HepG2 (cell line): ENCODE measurements around the gene COBL. TPM values are rescaled to one million over a fixed set of nuclear protein-coding genes. Genes with fewer than 3 reads are reported as not detected.

Source experiments
- ATAC-seq: fragments of 200-7000 bp; cut with Tn5 transposase; 3 replicates; pipeline ENCODE4 v1.9.1; 2020; ENCODE audit warnings: mild to moderate bottlenecking, moderate library complexity
- BruUV-seq: library from RNA; stranded (reverse); fragments of 400-500 nt; replicated peaks from 2 replicates; lab custom pipeline; 2021; lab: Mats Ljungman, UMichigan
- CTCF ChIA-PET: fragments of 300-600 bp; formaldehyde crosslinking; extraction: SDS; loops from one replicate; lab custom pipeline; 2021; ENCODE audit warnings: low total read pairs, inconsistent platforms, low intra/inter-chr PET ratio; lab: Yijun Ruan, JAX
- POLR2A ChIA-PET: fragments of 350-600 bp; sonication (Branson Sonifier 250); formaldehyde crosslinking; loops from one replicate; lab custom pipeline; 2020; ENCODE audit warnings: antibody characterized with exemption, inconsistent platforms; lab: Yijun Ruan, JAX
- DNase-seq: peaks from one replicate; pipeline ENCODE4 v3.0.0-alpha.2; 2015; ENCODE audit warnings: low spot score
- FAIRE-seq: peaks from 3 replicates; lab custom pipeline; 2011; peaks lifted over from hg19 to GRCh38; lab: Jason Lieb, UNC
- H2AFZ ChIP-seq: one replicate; pipeline ENCODE4 v1.6.1; 2011; ENCODE audit warnings: low read length, inconsistent platforms
- H3K27ac ChIP-seq: fragments of 300-600 bp; 3 replicates; pipeline ENCODE4 v1.8.0; 2011; ENCODE audit warnings: mixed run types, mild to moderate bottlenecking, mixed read lengths, low read length, inconsistent platforms; ENCODE audit not compliant: insufficient read depth; ENCODE audit errors: extremely low read length
- H3K27me3 ChIP-seq, 2 experiments: fragments of 200-600 bp in 1 of 2; 2 replicates in 1 of 2; 3 replicates in 1 of 2; pipeline versions ENCODE4 v1.6.0 to v1.8.0; 2011; ENCODE audit warnings: low read length in 2 of 2, mild to moderate bottlenecking in 2 of 2, moderate library complexity in 2 of 2, inconsistent platforms in 1 of 2; ENCODE audit not compliant: insufficient read depth in 2 of 2, control insufficient read depth in 1 of 2
- H3K36me3 ChIP-seq, 2 experiments: fragments of 200-600 bp in 1 of 2; replicated peaks in 1 of 2; 2 replicates in 1 of 2; 3 replicates in 1 of 2; pipeline versions ENCODE4 v1.5.1 to v1.8.0; 2011; ENCODE audit warnings: low read length in 2 of 2, inconsistent platforms in 1 of 2; ENCODE audit not compliant: insufficient read depth in 2 of 2, control insufficient read depth in 1 of 2
- H3K4me1 ChIP-seq: 2 replicates; pipeline ENCODE4 v1.5.1; 2012; ENCODE audit warnings: low read length, inconsistent platforms; ENCODE audit not compliant: insufficient read depth
- H3K4me2 ChIP-seq: 2 replicates; pipeline ENCODE4 v1.6.0; 2011; ENCODE audit warnings: low read depth, low read length, inconsistent platforms
- H3K4me3 ChIP-seq, 3 experiments: fragments of 200-600 bp in 1 of 3; sonication (generic), shearing (Covaris generic) in 1 of 3; replicated peaks in 1 of 3; 2 replicates each; pipeline ENCODE4 v1.5.1; 2011 to 2016; ENCODE audit warnings: low read length in 3 of 3, inconsistent platforms in 2 of 3, low read depth in 2 of 3, mild to moderate bottlenecking in 2 of 3, control low read depth in 1 of 3, mixed read lengths in 1 of 3; ENCODE audit not compliant: insufficient read depth in 1 of 3
- H3K79me2 ChIP-seq: one replicate; pipeline ENCODE4 v1.6.1; 2011; ENCODE audit warnings: low read length, inconsistent platforms; ENCODE audit not compliant: insufficient read depth
- H3K9ac ChIP-seq: 2 replicates; pipeline ENCODE4 v1.6.0; 2011; ENCODE audit warnings: mild to moderate bottlenecking, low read depth, low read length, inconsistent platforms; ENCODE audit not compliant: insufficient read depth
- H3K9me3 ChIP-seq: 2 replicates; pipeline ENCODE4 v1.5.1; 2012; ENCODE audit warnings: mild to moderate bottlenecking, low read length
- H4K20me1 ChIP-seq: 2 replicates; pipeline ENCODE4 v1.6.0; 2011; ENCODE audit warnings: inconsistent platforms, mild to moderate bottlenecking, low read length, moderate library complexity; ENCODE audit not compliant: insufficient read depth
- ESRRA ChIP-seq: sonication (generic); formaldehyde crosslinking; IDR thresholded peaks from 2 replicates; pipeline ENCODE4 v1.5.1; 2020; ENCODE audit warnings: mild to moderate bottlenecking, low read depth, missing genetic modification reagents
- MTERF4 ChIP-seq: sonication (generic); formaldehyde crosslinking; IDR thresholded peaks from 2 replicates; pipeline ENCODE4 v1.8.0; 2023; ENCODE audit warnings: mild to moderate bottlenecking, missing genetic modification reagents
- NCOR1 ChIP-seq: fragments of 200-600 bp; sonication (generic); IDR thresholded peaks from 2 replicates; pipeline ENCODE4 v1.7.0; 2017; ENCODE audit warnings: antibody characterized with exemption, low read length, borderline replicate concordance
- NFYC ChIP-seq: IDR thresholded peaks from 2 replicates; pipeline ENCODE4 v1.6.1; 2016; ENCODE audit warnings: missing genetic modification reagents, missing compliant biosample characterization
- SALL1 ChIP-seq: sonication (generic); formaldehyde crosslinking; IDR thresholded peaks from 2 replicates; pipeline ENCODE4 v1.8.0; 2022; ENCODE audit warnings: mild to moderate bottlenecking, missing genetic modification reagents
- TBX3 ChIP-seq: fragments of 450-650 bp; IDR thresholded peaks from 2 replicates; pipeline ENCODE4 v1.6.1; 2017; ENCODE audit warnings: antibody characterized with exemption, mild to moderate bottlenecking, inconsistent platforms, borderline replicate concordance
- ZNF546 ChIP-seq: sonication (generic); formaldehyde crosslinking; conservative IDR thresholded peaks from 2 replicates; pipeline ENCODE4 v1.8.1; 2023; ENCODE audit warnings: mild to moderate bottlenecking, missing genetic modification reagents
- ZNF615 ChIP-seq: sonication (generic); formaldehyde crosslinking; IDR thresholded peaks from 2 replicates; pipeline ENCODE4 v1.5.0; 2020; ENCODE audit warnings: mild to moderate bottlenecking, missing genetic modification reagents, borderline replicate concordance
- ZNF616 ChIP-seq: sonication (generic); formaldehyde crosslinking; IDR thresholded peaks from 2 replicates; pipeline ENCODE4 v1.5.0; 2020; ENCODE audit warnings: low read depth, mild to moderate bottlenecking, missing genetic modification reagents
- ZNF766 ChIP-seq: sonication (generic); formaldehyde crosslinking; IDR thresholded peaks from 2 replicates; pipeline ENCODE4 v1.5.0; 2020; ENCODE audit warnings: missing genetic modification reagents, borderline replicate concordance
- ZNF772 ChIP-seq: sonication (generic); formaldehyde crosslinking; IDR thresholded peaks from 2 replicates; pipeline ENCODE4 v1.5.0; 2020; ENCODE audit warnings: mild to moderate bottlenecking, missing genetic modification reagents
- ZNF891 ChIP-seq: sonication (generic); formaldehyde crosslinking; IDR thresholded peaks from 2 replicates; pipeline ENCODE4 v1.5.0; 2020; ENCODE audit warnings: mild to moderate bottlenecking, missing genetic modification reagents
- WGBS: methylation state at CpG from one replicate; pipeline ENCODE4 v1.1.6; 2017; ENCODE audit warnings: low lambda C conversion rate; 5-methylcytosine and 5-hydroxymethylcytosine counted together
- in situ Hi-C: cut with HindIII; loops from 2 replicates; pipeline ENCODE4 v1.10.0; 2017; ENCODE audit warnings: low pct_unique_long_range_greater_than_20kb; ENCODE audit not compliant: extremely low pct_ligation_motif_present
- intact Hi-C: fragments of 100-400 bp; cut with micrococcal nuclease; formaldehyde crosslinking; loops from one replicate; pipeline ENCODE4 v1.10.0; 2022; ENCODE audit not compliant: unreplicated experiment
- polyA plus RNA-seq, 8 experiments: library from polyadenylated mRNA; depleted of rRNA in 3 of 8; stranded (reverse) in 7 of 8; unstranded in 1 of 8; fragments of >200 nt; fragmentation: Illumina TruSeq in 4 of 8; extraction: Trizol in 4 of 8; gene quantifications; 2 replicates each; pipeline versions ENCODE4 v1.2.1 to v1.2.3, GENCODE V29; 2011 to 2016; ENCODE audit warnings: low read depth in 4 of 8, missing spikeins in 1 of 8, mixed read lengths in 1 of 8; ENCODE audit not compliant: insufficient read depth in 1 of 8
- total RNA-seq, 5 experiments: library from RNA; depleted of rRNA; stranded (reverse); fragments of >200 nt; fragmentation: Illumina TruSeq; extraction: Trizol; gene quantifications; 2 replicates each; pipeline ENCODE4 v1.2.3, GENCODE V29; 2016; ENCODE audit warnings: low read depth in 1 of 5
- TF ChIP-seq, protein P1 (sequence below), 2 experiments: sonication (generic) in 1 of 2; formaldehyde crosslinking in 1 of 2; IDR thresholded peaks; 2 replicates each; pipeline versions ENCODE4 v1.4.0 to v1.6.1; 2018 to 2020; ENCODE audit warnings: missing genetic modification reagents in 2 of 2, borderline replicate concordance in 1 of 2, low read depth in 1 of 2, mild to moderate bottlenecking in 1 of 2, missing biosample characterization in 1 of 2
- TF ChIP-seq, protein P2 (sequence below): sonication (generic); formaldehyde crosslinking; IDR thresholded peaks from 2 replicates; pipeline ENCODE4 v1.5.0; 2020; ENCODE audit warnings: mild to moderate bottlenecking, missing genetic modification reagents
- TF ChIP-seq, protein P3 (sequence below): sonication (generic); formaldehyde crosslinking; IDR thresholded peaks from 2 replicates; pipeline ENCODE4 v1.9.0; 2021; ENCODE audit warnings: missing genetic modification reagents, mild to moderate bottlenecking, borderline replicate concordance

The COBL gene
- total and polyA plus RNA-seq, 2 of the 13 experiments (the other 11 are each of a cell fraction or from before 2014, with no cell fraction given), result 3.8 to 4.9 TPM

DNA sequence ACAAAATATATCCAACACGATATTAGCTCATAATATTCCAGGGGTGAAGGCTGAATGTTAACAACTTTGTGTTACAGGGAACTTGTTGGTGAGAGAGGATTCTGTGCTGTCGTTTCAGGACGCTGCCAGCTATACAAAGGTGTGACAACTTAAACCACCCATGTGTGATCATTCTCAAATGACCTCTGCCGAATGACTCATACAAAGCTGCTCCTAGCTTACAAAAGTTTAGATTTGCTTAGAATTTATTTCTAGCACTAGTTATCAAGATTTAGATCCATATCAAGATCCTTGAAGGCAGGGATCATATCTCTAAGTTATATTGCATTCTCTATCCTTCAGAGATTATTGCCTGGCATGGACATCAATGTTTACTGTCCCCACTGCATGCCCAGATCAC, 65.3 kb downstream of the COBL start:
- DNase-seq (no peak), FAIRE-seq (no peak), ATAC-seq (no peak)
- Histone ChIP-seq H2AFZ (no peak overlapping the region), H3K79me2 (peaks cover 6% of the 10 kb centered on the region), H3K4me2 (no peak overlapping the region), H3K4me1 (peaks cover 26% of the 10 kb centered on the region), H3K4me3 (no peak overlapping the region), H3K9me3 (no peaks in the 10 kb centered on the region), H3K27ac (no peak overlapping the region), H3K9ac (no peak overlapping the region), H3K27me3 (no peaks in the 10 kb centered on the region), H3K36me3 (no peaks in the 10 kb centered on the region), H4K20me1 (peaks cover 2% of the 10 kb centered on the region; the same call in 1 of the 2 replicates)
- no TSS peak for BruUV-seq
- intact Hi-C loops, result loop anchor here (1.0 kb wide), 1 partner anchor 48 kb away; no protein-coding TSS in a partner anchor
- WGBS, result 75% methylated on average over 4 of the region's 4 CpGs
- in situ Hi-C loops, result loop anchor here (10.0 kb wide), 1 partner anchor 114 kb away; no protein-coding TSS in a partner anchor
- ChIA-PET POLR2A (no interaction called here), CTCF (no interaction called here)
- TF ChIP-seq ZNF772 (CRISPR knock-in tag), result no peak
- TF ChIP-seq, protein P1, sequence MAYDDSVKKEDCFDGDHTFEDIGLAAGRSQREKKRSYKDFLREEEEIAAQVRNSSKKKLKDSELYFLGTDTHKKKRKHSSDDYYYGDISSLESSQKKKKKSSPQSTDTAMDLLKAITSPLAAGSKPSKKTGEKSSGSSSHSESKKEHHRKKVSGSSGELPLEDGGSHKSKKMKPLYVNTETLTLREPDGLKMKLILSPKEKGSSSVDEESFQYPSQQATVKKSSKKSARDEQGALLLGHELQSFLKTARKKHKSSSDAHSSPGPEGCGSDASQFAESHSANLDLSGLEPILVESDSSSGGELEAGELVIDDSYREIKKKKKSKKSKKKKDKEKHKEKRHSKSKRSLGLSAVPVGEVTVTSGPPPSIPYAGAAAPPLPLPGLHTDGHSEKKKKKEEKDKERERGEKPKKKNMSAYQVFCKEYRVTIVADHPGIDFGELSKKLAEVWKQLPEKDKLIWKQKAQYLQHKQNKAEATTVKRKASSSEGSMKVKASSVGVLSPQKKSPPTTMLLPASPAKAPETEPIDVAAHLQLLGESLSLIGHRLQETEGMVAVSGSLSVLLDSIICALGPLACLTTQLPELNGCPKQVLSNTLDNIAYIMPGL (CRISPR knock-in tag; IDR thresholded peaks at IDR 0.05; ENCODE audit: borderline replicate concordance in 1 of 2, low read depth in 1 of 2), result no peak
- TF ChIP-seq ZNF766, result no peak
- no peak for TF ChIP-seq ZNF546 (CRISPR knock-in tag)
- TF ChIP-seq NCOR1, result no peak
- no peak for TF ChIP-seq ZNF891
- no peak for TF ChIP-seq ZNF615 (CRISPR knock-in tag)
- TF ChIP-seq, protein P2, sequence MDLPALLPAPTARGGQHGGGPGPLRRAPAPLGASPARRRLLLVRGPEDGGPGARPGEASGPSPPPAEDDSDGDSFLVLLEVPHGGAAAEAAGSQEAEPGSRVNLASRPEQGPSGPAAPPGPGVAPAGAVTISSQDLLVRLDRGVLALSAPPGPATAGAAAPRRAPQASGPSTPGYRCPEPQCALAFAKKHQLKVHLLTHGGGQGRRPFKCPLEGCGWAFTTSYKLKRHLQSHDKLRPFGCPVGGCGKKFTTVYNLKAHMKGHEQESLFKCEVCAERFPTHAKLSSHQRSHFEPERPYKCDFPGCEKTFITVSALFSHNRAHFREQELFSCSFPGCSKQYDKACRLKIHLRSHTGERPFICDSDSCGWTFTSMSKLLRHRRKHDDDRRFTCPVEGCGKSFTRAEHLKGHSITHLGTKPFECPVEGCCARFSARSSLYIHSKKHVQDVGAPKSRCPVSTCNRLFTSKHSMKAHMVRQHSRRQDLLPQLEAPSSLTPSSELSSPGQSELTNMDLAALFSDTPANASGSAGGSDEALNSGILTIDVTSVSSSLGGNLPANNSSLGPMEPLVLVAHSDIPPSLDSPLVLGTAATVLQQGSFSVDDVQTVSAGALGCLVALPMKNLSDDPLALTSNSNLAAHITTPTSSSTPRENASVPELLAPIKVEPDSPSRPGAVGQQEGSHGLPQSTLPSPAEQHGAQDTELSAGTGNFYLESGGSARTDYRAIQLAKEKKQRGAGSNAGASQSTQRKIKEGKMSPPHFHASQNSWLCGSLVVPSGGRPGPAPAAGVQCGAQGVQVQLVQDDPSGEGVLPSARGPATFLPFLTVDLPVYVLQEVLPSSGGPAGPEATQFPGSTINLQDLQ (CRISPR knock-in tag), result no peak
- no peak for TF ChIP-seq ESRRA (CRISPR knock-in tag)
- TF ChIP-seq MTERF4, result no peak
- TF ChIP-seq SALL1, result no peak
- no peak for TF ChIP-seq TBX3
- TF ChIP-seq, protein P3, sequence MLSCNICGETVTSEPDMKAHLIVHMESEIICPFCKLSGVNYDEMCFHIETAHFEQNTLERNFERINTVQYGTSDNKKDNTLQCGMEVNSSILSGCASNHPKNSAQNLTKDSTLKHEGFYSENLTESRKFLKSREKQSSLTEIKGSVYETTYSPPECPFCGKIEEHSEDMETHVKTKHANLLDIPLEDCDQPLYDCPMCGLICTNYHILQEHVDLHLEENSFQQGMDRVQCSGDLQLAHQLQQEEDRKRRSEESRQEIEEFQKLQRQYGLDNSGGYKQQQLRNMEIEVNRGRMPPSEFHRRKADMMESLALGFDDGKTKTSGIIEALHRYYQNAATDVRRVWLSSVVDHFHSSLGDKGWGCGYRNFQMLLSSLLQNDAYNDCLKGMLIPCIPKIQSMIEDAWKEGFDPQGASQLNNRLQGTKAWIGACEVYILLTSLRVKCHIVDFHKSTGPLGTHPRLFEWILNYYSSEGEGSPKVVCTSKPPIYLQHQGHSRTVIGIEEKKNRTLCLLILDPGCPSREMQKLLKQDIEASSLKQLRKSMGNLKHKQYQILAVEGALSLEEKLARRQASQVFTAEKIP (CRISPR knock-in tag), result no peak
- TF ChIP-seq ZNF616 (CRISPR knock-in tag), result no peak
- TF ChIP-seq NFYC (CRISPR knock-in tag), result no peak
